ENCODE data around the gene KRTAP5-6. TPM values are rescaled to one million over a fixed set of nuclear protein-coding genes. Genes with fewer than 3 reads are reported as not detected.

The KRTAP5-6 gene
- total and polyA plus RNA-seq, 2 donors (not counting 1 experiment from before 2014, with no cell fraction given): not detected

GRCh38 chr11:1737080-1737757, 40.2 kb downstream of the KRTAP5-6 start:
- Histone ChIP-seq H3K79me2 (ENCODE audit: control insufficient read depth, insufficient read depth, low read length) (no peaks in the 10 kb centered on the region), H2AFZ (ENCODE audit: insufficient read depth, low read depth, low read length, poor library complexity, severe bottlenecking) (no peak overlapping the region), H3K27me3 (replicated peaks in 1 of 4; ENCODE audit: control extremely low read depth in 1 of 4, control insufficient read depth in 3 of 4, insufficient read depth in 4 of 4, low read length in 3 of 4) (no peaks in the 10 kb centered on the region), H3K36me3 (replicated peaks in 1 of 2; ENCODE audit: control extremely low read depth in 1 of 2, control insufficient read depth in 1 of 2, extremely low read depth in 1 of 2, insufficient read depth in 2 of 2, low read length in 1 of 2) (no peaks in the 10 kb centered on the region), H3K4me1 (ENCODE audit: control insufficient read depth in 2 of 2, insufficient read depth in 2 of 2, low read length in 2 of 2) (peaks cover 0 to 7% of the 10 kb centered on the region in 2 donors), H3K4me3 (ENCODE audit: control extremely low read depth in 1 of 5, extremely low read depth in 1 of 5, insufficient read depth in 1 of 5, low read depth in 2 of 5, low read length in 4 of 5) (no peak overlapping the region), H4K20me1 (ENCODE audit: control insufficient read depth, insufficient read depth, low read length, poor library complexity, severe bottlenecking) (no peaks in the 10 kb centered on the region), H3K9ac (ENCODE audit: low read length) (no peak overlapping the region), H3K9me3 (ENCODE audit: control extremely low read depth in 1 of 3, control insufficient read depth in 2 of 3, insufficient read depth in 1 of 3, low read length in 2 of 3) (peaks cover 0 to 25% (median 16%) of the 10 kb centered on the region in 3 donors), H3K4me2 (replicated peaks; ENCODE audit: low read depth, low read length, poor library complexity, severe bottlenecking) (no peak overlapping the region), H3K27ac (ENCODE audit: low read length in 2 of 2) (no peak overlapping the region)
- ATAC-seq (ENCODE audit: low read depth) (no peak), DNase-seq (no peak)
- no peak for TF ChIP-seq EZH2 (IDR thresholded peaks at IDR 0.05; ENCODE audit: borderline replicate concordance, insufficient read depth, low read depth, low read length, poor library complexity, severe bottlenecking)
- no peak for TF ChIP-seq CTCF (IDR thresholded peaks at IDR 0.05)
- ChIA-PET POLR2A (no interaction called here), CTCF (interaction anchor here (0.8 to 1.1 kb wide), 3 partner anchors 10 to 264 kb away, joined by 3 read pairs; no protein-coding TSS in a partner anchor)
- Mint-ChIP-seq H3K27ac (no peak overlapping the region), H3K9me3 (ENCODE audit: insufficient read depth) (peaks cover 18% of the 10 kb centered on the region), H3K4me3 (no peak overlapping the region), H3K4me1 (peaks cover 8% of the 10 kb centered on the region), H3K27me3 (peaks cover 23% of the 10 kb centered on the region)
- 83% methylated on average over 1 of the region's 6 CpGs for WGBS (ENCODE audit: insufficient coverage)
- intact Hi-C loops (cut with micrococcal nuclease): no loop called here

GRCh38 chr11:1738380-1738779, 41.4 kb downstream of the KRTAP5-6 start:
- H3K4me1 Mint-ChIP-seq: peaks cover 7% of the 10 kb centered on the region
- CTCF ChIA-PET: interaction anchor here (0.8 kb wide), 1 partner anchor 44 kb away, joined by 3 read pairs; no protein-coding TSS in a partner anchor
- H3K4me1 ChIP-seq (ENCODE audit: control insufficient read depth in 2 of 2, insufficient read depth in 2 of 2, low read length in 2 of 2): peaks cover 0 to 7% of the 10 kb centered on the region in 2 donors
- H3K9ac ChIP-seq (ENCODE audit: low read length): no peak overlapping the region
- H3K9me3 Mint-ChIP-seq (ENCODE audit: insufficient read depth): peaks cover 18% of the 10 kb centered on the region
- H3K4me3 ChIP-seq (ENCODE audit: control extremely low read depth in 1 of 5, extremely low read depth in 1 of 5, insufficient read depth in 1 of 5, low read depth in 2 of 5, low read length in 4 of 5): no peak overlapping the region
- no peak for ATAC-seq (ENCODE audit: low read depth)
- no peak overlapping the region for H2AFZ ChIP-seq (ENCODE audit: insufficient read depth, low read depth, low read length, poor library complexity, severe bottlenecking)
- H3K79me2 ChIP-seq (ENCODE audit: control insufficient read depth, insufficient read depth, low read length): no peaks in the 10 kb centered on the region
- no peak overlapping the region for H3K4me3 Mint-ChIP-seq
- H3K9me3 ChIP-seq (ENCODE audit: control extremely low read depth in 1 of 3, control insufficient read depth in 2 of 3, insufficient read depth in 1 of 3, low read length in 2 of 3): peaks cover 0 to 28% (median 16%) of the 10 kb centered on the region in 3 donors
- DNase-seq: no peak
- WGBS (ENCODE audit: insufficient coverage): 96% methylated on average over 10 of the region's 10 CpGs
- H3K27ac Mint-ChIP-seq: no peak overlapping the region
- no peaks in the 10 kb centered on the region for H4K20me1 ChIP-seq (ENCODE audit: control insufficient read depth, insufficient read depth, low read length, poor library complexity, severe bottlenecking)
- H3K36me3 ChIP-seq (replicated peaks in 1 of 2; ENCODE audit: control extremely low read depth in 1 of 2, control insufficient read depth in 1 of 2, extremely low read depth in 1 of 2, insufficient read depth in 2 of 2, low read length in 1 of 2): no peaks in the 10 kb centered on the region
- POLR2A ChIA-PET: no interaction called here
- peaks cover 23% of the 10 kb centered on the region for H3K27me3 Mint-ChIP-seq
- no peak overlapping the region for H3K27ac ChIP-seq (ENCODE audit: low read length in 2 of 2)
- intact Hi-C loops (cut with micrococcal nuclease): no loop called here
- no peak for TF ChIP-seq CTCF (IDR thresholded peaks at IDR 0.05)
- TF ChIP-seq EZH2 (IDR thresholded peaks at IDR 0.05; ENCODE audit: borderline replicate concordance, insufficient read depth, low read depth, low read length, poor library complexity, severe bottlenecking): no peak
- H3K4me2 ChIP-seq (replicated peaks; ENCODE audit: low read depth, low read length, poor library complexity, severe bottlenecking): no peak overlapping the region
- no peaks in the 10 kb centered on the region for H3K27me3 ChIP-seq (replicated peaks in 1 of 4; ENCODE audit: control extremely low read depth in 1 of 4, control insufficient read depth in 3 of 4, insufficient read depth in 4 of 4, low read length in 3 of 4)

Data from B cell (primary cell).